T-cell (primary cell): ENCODE results near the gene SLC19A2. TPM values are rescaled to one million over a fixed set of nuclear protein-coding genes. Genes with fewer than 3 reads are reported as not detected.

ENCODE experiments used
- ATAC-seq, 4 experiments: fragments of 200-7000 bp in 3 of 4; fragments of 150-1000 bp in 1 of 4; cut with Tn5 transposase; replicated peaks in 1 of 4; 1 replicate in 3 of 4; 2 replicates in 1 of 4; pipeline ENCODE4 v1.10.0; 2021; ENCODE audit warnings: moderate library complexity in 3 of 4, mild to moderate bottlenecking in 2 of 4, moderate number of reproducible peaks in 1 of 4
- CTCF ChIA-PET, 2 donors: fragments of 300-600 bp; sonication (Branson Sonifier 250); formaldehyde crosslinking; loops; one replicate each; lab custom pipeline; 2022; ENCODE audit warnings: antibody characterized with exemption in 2 of 2; lab: Charles Lee
- POLR2A ChIA-PET, 2 donors: fragments of 300-600 bp; sonication (Branson Sonifier 250); formaldehyde crosslinking; loops; one replicate each; lab custom pipeline; 2022; ENCODE audit warnings: antibody characterized with exemption in 2 of 2; lab: Charles Lee
- DNase-seq, 35 experiments: peaks; one replicate each; pipeline versions ENCODE4 v3.0.0 to v3.0.0-alpha.2; 2013 to 2023
- H3K27ac ChIP-seq: one replicate; pipeline ENCODE4 v1.5.1; 2013; ENCODE audit warnings: low read length
- H3K27me3 ChIP-seq, 2 experiments: replicated peaks in 1 of 2; 1 replicate in 1 of 2; 2 replicates in 1 of 2; pipeline versions ENCODE4 v1.6.1 to v1.7.0; 2013; ENCODE audit warnings: low read length in 1 of 2, mixed read lengths in 1 of 2; ENCODE audit not compliant: control insufficient read depth in 2 of 2, insufficient read depth in 2 of 2; ENCODE audit errors: extremely low read depth in 1 of 2
- H3K36me3 ChIP-seq, 2 donors: 1 replicate in 1 of 2; 2 replicates in 1 of 2; pipeline versions ENCODE4 v1.6.1 to v1.7.0; 2013; ENCODE audit warnings: low read length in 1 of 2; ENCODE audit not compliant: control insufficient read depth in 2 of 2, insufficient read depth in 1 of 2; ENCODE audit errors: extremely low read depth in 1 of 2
- H3K4me1 ChIP-seq, 2 experiments: 1 replicate in 1 of 2; 2 replicates in 1 of 2; pipeline versions ENCODE4 v1.6.1 to v1.7.0; 2013; ENCODE audit warnings: low read length in 2 of 2, mixed read lengths in 1 of 2; ENCODE audit not compliant: insufficient read depth in 2 of 2, control insufficient read depth in 1 of 2; ENCODE audit errors: extremely low read depth in 1 of 2
- H3K4me3 ChIP-seq, 2 donors: 1 replicate in 1 of 2; 2 replicates in 1 of 2; pipeline versions ENCODE4 v1.5.1 to v1.7.0; 2013; ENCODE audit warnings: mild to moderate bottlenecking in 2 of 2, low read length in 1 of 2, moderate library complexity in 1 of 2; ENCODE audit not compliant: control insufficient read depth in 1 of 2; ENCODE audit errors: extremely low read depth in 1 of 2
- H3K9me3 ChIP-seq: 2 replicates; pipeline ENCODE4 v1.7.0; 2013
- H3K27ac Mint-ChIP-seq, 2 donors: one replicate each; pipeline ENCODE4 v1.8.0; 2020 to 2021; ENCODE audit warnings: mild to moderate bottlenecking in 2 of 2, mixed read lengths in 2 of 2
- H3K27me3 Mint-ChIP-seq, 2 donors: one replicate each; pipeline ENCODE4 v1.8.0; 2021 to 2022; ENCODE audit warnings: mixed read lengths in 2 of 2
- H3K36me3 Mint-ChIP-seq: one replicate; pipeline ENCODE4 v1.8.0; 2021; ENCODE audit warnings: mixed read lengths
- H3K4me1 Mint-ChIP-seq, 3 donors: one replicate each; pipeline ENCODE4 v1.8.0; 2020 to 2022; ENCODE audit warnings: mixed read lengths in 3 of 3, mild to moderate bottlenecking in 1 of 3
- H3K4me3 Mint-ChIP-seq, 3 donors: one replicate each; pipeline ENCODE4 v1.8.0; 2020 to 2022; ENCODE audit warnings: mild to moderate bottlenecking in 3 of 3, mixed read lengths in 3 of 3, moderate library complexity in 3 of 3
- H3K9me3 Mint-ChIP-seq, 3 donors: one replicate each; pipeline ENCODE4 v1.8.0; 2020 to 2022; ENCODE audit warnings: mixed read lengths in 3 of 3
- WGBS: methylation state at CpG from one replicate; pipeline ENCODE4 v1.1.5; 2013; ENCODE audit warnings: missing lambda C conversion rate; ENCODE audit not compliant: insufficient coverage; 5-methylcytosine and 5-hydroxymethylcytosine counted together
- total RNA-seq, 35 experiments: library from RNA in 6 of 35; stranded (reverse) in 6 of 35; fragments of 120-200 nt in 1 of 35; gene quantifications; one replicate each; pipeline versions ENCODE4 v1.2.1 to v1.2.4 and lab custom pipeline; 2013 to 2026

The SLC19A2 gene
- total RNA-seq, 5 donors from 2014 or later (not counting 1 experiment from before 2014, with no cell fraction given): 2.7 to 4.7 (median 3.8) TPM

DNA sequence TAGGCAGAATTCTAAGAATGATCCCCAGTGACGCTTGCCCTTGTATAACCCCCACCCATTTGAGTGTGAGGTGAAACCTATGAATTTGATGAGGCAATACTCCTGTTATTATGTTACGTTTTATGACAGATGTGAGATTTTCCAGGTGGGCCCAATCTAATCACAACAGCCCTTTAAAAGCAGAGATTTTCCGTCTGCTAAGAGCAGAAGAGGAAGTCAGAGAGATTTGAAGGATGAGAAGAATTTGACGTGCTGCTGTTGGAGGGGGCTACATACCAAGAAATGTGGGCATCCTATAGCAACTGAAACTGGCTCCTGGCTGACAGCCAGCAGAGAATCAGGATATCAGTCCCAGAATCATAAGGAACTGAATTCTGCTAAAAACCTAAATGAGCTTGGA lies 2.4 kb upstream of the SLC19A2 start:
- ATAC-seq (no peak), DNase-seq (no peak)
- CTCF ChIA-PET: interaction anchor here in 1 of 2 donors (0.7 kb wide), 1 partner anchor 1253 kb away, joined by 3 read pairs; no protein-coding TSS in a partner anchor
- H3K27ac Mint-ChIP-seq: no peak overlapping the region
- Histone ChIP-seq H3K9me3 (no peaks in the 10 kb centered on the region), H3K27ac (no peak overlapping the region), H3K4me1 (peaks cover 7 to 11% of the 10 kb centered on the region in 2 experiments), H3K4me3 (no peak overlapping the region), H3K27me3 (no peaks in the 10 kb centered on the region), H3K36me3 (no peaks in the 10 kb centered on the region)
- no peaks in the 10 kb centered on the region for H3K36me3 Mint-ChIP-seq
- peaks cover 0 to 6% of the 10 kb centered on the region in 2 donors for H3K27me3 Mint-ChIP-seq
- no peaks in the 10 kb centered on the region for H3K9me3 Mint-ChIP-seq
- H3K4me3 Mint-ChIP-seq: no peak overlapping the region
- POLR2A ChIA-PET: no interaction called here
- 63% methylated on average over 1 of the region's 4 CpGs for WGBS
- H3K4me1 Mint-ChIP-seq: peaks cover 30 to 39% (median 30%) of the 10 kb centered on the region in 3 donors

DNA sequence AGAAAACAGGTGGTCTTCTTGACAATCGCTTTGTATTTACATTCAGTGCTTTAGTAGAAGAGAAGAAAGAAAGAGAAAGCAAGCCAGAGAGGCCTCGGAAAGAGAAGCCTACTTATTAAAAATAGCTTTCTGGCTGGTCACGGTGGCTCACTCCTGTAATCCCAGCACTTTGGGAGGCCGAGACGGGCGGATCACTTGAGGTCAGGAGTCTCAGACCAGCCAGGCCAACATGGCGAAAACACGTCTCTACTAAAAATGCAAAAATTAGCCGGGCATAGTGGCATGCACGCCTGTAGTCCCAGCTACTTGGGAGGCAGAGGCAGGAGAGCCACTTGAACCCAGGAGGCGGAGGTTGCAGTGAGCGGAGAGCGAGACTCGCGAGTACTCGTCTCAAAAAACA lies 1.8 kb upstream of the SLC19A2 start:
- 96% methylated on average over 9 of the region's 16 CpGs for WGBS
- H3K9me3 Mint-ChIP-seq: no peaks in the 10 kb centered on the region
- H3K4me3 Mint-ChIP-seq: no peak overlapping the region
- Histone ChIP-seq H3K9me3 (no peaks in the 10 kb centered on the region), H3K27me3 (no peaks in the 10 kb centered on the region), H3K27ac (no peak overlapping the region), H3K36me3 (no peaks in the 10 kb centered on the region), H3K4me3 (no peak overlapping the region), H3K4me1 (peaks cover 7 to 11% of the 10 kb centered on the region in 2 experiments)
- H3K4me1 Mint-ChIP-seq: peaks cover 32 to 39% (median 36%) of the 10 kb centered on the region in 3 donors
- DNase-seq (no peak), ATAC-seq (no peak)
- POLR2A ChIA-PET: no interaction called here
- CTCF ChIA-PET: no interaction called here
- no peaks in the 10 kb centered on the region for H3K36me3 Mint-ChIP-seq
- peaks cover 0 to 3% of the 10 kb centered on the region in 2 donors for H3K27me3 Mint-ChIP-seq
- no peak overlapping the region for H3K27ac Mint-ChIP-seq

DNA sequence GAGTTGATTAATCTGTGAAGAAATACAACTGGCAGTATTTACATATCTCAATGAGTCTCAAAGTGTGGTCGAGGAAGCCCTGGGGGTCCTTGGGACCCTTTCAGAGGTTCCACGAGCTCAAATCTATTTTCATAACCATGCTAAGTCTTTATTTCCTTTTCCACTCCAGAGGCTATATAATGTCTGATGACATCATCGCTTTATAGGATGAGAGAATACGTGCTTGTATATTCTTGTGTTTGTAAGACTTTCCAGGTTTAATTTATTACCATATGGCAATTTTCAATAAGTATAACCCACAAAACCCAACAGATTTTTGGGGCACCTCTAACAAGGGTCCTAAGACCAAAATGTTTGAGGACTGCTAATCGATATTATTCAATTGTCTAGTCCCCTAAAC lies 1.4 kb upstream of the SLC19A2 start:
- Histone ChIP-seq H3K4me3 (no peak overlapping the region), H3K36me3 (no peaks in the 10 kb centered on the region), H3K27ac (no peak overlapping the region), H3K4me1 (peaks cover 7 to 11% of the 10 kb centered on the region in 2 experiments), H3K9me3 (no peaks in the 10 kb centered on the region), H3K27me3 (no peaks in the 10 kb centered on the region)
- DNase-seq: no peak
- 100% methylated on average over 1 of the region's 5 CpGs for WGBS
- CTCF ChIA-PET: no interaction called here
- Mint-ChIP-seq H3K9me3 (no peaks in the 10 kb centered on the region), H3K27ac (no peak overlapping the region), H3K4me1 (peaks cover 33 to 39% (median 37%) of the 10 kb centered on the region in 3 donors), H3K4me3 (peak overlapping the region in 2 of 3 donors; percentile 84 to 92), H3K27me3 (peaks cover 0 to 3% of the 10 kb centered on the region in 2 donors), H3K36me3 (no peaks in the 10 kb centered on the region)
- POLR2A ChIA-PET: no interaction called here
- ATAC-seq: no peak

DNA sequence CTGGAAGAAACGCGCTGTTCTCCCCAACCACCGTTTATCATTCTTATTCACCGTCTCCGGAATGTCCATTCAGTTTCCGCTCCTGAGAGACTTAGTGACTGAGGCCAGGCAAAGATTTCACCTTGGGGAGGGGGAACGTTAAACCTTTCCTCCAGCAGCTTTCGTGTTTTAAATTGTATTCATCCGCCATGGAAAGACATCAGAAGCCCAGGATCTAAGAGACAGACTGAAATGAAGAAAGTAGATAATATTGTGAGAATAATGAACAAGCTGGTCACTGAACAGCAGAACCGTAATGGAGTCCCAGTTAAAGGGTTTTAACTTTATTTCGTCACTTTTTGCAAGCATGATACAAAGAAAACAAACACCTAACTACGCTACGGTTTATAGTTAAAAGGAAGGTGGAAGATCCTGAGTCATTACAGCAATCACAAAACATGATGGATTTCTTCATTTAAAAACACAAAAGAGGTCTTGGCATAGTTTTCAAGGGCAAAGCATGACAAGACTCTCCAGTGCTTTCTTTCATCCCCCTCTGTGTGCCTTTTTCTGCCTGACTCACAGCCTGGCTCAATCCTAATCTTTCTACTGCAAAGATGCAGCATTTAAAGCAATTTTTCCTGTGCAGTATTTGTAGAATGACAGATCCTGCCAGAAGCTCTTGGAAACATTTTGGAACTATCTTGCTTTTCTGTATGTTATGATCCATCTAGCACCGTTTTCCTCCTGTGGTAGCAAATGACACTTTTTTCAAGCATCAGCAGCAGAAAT lies 722 bp upstream of the SLC19A2 start:
- Histone ChIP-seq H3K27me3 (no peaks in the 10 kb centered on the region), H3K36me3 (no peaks in the 10 kb centered on the region), H3K4me3 (peak overlapping the region; percentile 75 to 90), H3K4me1 (peaks cover 7 to 11% of the 10 kb centered on the region in 2 experiments), H3K27ac (peak overlapping the region; percentile 65), H3K9me3 (no peaks in the 10 kb centered on the region)
- WGBS: 0% methylated on average over 6 of the region's 14 CpGs
- Mint-ChIP-seq H3K27me3 (peaks cover 0 to 3% of the 10 kb centered on the region in 2 donors), H3K27ac (peak overlapping the region; percentile 80 to 92), H3K36me3 (no peaks in the 10 kb centered on the region), H3K4me1 (peaks cover 33 to 39% (median 37%) of the 10 kb centered on the region in 3 donors), H3K9me3 (no peaks in the 10 kb centered on the region), H3K4me3 (peak overlapping the region; percentile 84 to 92 (median 90))
- ChIA-PET CTCF (interaction anchor here (0.5 to 0.6 kb wide), 3 partner anchors 14 to 1304 kb away, joined by 3 to 5 read pairs (median 4); no protein-coding TSS in a partner anchor), POLR2A (no interaction called here)
- ATAC-seq (no peak), DNase-seq (no peak)

DNA sequence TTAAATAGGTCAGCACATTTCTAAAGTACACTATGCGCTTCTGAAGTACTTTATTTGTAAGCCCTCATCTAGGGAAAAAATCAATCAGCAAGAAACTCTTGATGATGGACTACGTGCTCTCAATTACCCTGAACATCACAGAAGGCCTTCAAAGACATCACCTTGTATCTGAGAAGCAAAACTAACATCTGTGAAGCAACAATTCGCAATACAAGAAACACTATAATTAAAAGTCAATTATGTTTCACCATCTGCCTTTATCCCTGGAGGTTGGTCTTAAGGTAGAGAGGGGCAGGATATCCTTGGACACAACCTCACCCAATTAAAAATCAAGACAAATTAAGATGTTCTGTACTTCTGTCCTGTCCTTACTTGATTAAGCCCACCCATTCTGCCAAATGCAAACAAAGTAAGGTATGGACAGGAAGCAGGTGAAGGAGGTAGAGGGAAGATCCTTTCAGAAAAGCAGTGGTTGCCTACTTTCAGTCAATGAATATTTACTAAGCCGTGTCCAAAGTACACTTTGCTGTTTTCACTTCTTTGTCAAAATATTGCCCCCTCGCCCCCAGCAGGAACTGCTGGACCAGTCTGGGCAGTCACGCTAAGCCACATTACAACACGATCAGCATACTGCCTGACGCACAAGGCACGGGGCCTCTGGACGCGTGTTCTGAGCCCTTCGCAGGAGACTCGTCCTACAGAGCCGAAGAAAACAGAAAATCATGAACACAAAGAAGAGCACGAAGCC lies 887 bp downstream of the SLC19A2 start:
- Mint-ChIP-seq H3K9me3 (no peaks in the 10 kb centered on the region), H3K27me3 (peaks cover 0 to 3% of the 10 kb centered on the region in 2 donors), H3K4me3 (peak overlapping the region; percentile 84 to 92 (median 90)), H3K36me3 (no peaks in the 10 kb centered on the region), H3K27ac (peak overlapping the region; percentile 61 to 64), H3K4me1 (peaks cover 33 to 49% (median 39%) of the 10 kb centered on the region in 3 donors)
- ATAC-seq (peak; percentile 24 to 36 (median 30)), DNase-seq (peak in 16 of 35 experiments; percentile 2 to 49 (median 14))
- Histone ChIP-seq H3K27ac (no peak overlapping the region), H3K36me3 (no peaks in the 10 kb centered on the region), H3K4me1 (peaks cover 7 to 11% of the 10 kb centered on the region in 2 experiments), H3K27me3 (no peaks in the 10 kb centered on the region), H3K4me3 (peak overlapping the region; percentile 75 to 90), H3K9me3 (no peaks in the 10 kb centered on the region)
- CTCF ChIA-PET: no interaction called here
- WGBS: 12% methylated on average over 14 of the region's 15 CpGs
- POLR2A ChIA-PET: no interaction called here

DNA sequence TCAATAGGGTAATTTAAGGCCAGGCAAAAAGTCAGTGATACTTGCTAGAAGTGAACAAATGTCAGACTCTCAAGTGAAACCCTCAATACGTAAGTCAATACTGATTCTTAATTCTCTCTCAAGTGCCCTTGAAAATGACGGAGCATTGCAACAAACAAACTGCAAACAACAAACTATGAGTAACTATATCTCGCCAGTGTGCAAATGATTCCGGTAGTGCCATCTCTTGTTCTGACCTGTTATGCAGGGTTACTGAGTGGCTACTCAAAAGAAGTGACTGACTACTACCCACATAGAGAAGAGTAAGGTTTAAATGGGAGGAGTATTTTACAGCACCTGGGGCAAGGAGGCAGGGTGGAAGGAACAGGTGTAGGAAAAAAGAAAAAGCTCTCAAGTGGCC lies 1.6 kb downstream of the SLC19A2 start:
- H3K36me3 ChIP-seq: no peaks in the 10 kb centered on the region
- no peak overlapping the region for H3K4me3 ChIP-seq
- H3K27ac ChIP-seq: no peak overlapping the region
- H3K9me3 Mint-ChIP-seq: no peaks in the 10 kb centered on the region
- peaks cover 0 to 3% of the 10 kb centered on the region in 2 donors for H3K27me3 Mint-ChIP-seq
- ChIA-PET POLR2A (no interaction called here), CTCF (no interaction called here)
- H3K9me3 ChIP-seq: no peaks in the 10 kb centered on the region
- H3K27me3 ChIP-seq: no peaks in the 10 kb centered on the region
- no peak overlapping the region for H3K27ac Mint-ChIP-seq
- H3K4me3 Mint-ChIP-seq: peak overlapping the region; percentile 18 to 92 (median 37)
- 100% methylated on average over 1 of the region's 4 CpGs for WGBS
- DNase-seq (no peak), ATAC-seq (no peak)
- H3K36me3 Mint-ChIP-seq: no peaks in the 10 kb centered on the region
- H3K4me1 ChIP-seq: peaks cover 7 to 11% of the 10 kb centered on the region in 2 experiments
- peaks cover 33 to 49% (median 39%) of the 10 kb centered on the region in 3 donors for H3K4me1 Mint-ChIP-seq
